GM13976 (cell line): Measurements from ENCODE around the gene C16orf89.

ENCODE experiments used
- DNase-seq: peaks from one replicate; pipeline ENCODE4 v3.0.0; 2012; ENCODE audit warnings: low spot score
- CTCF ChIP-seq: IDR thresholded peaks from 2 replicates; pipeline ENCODE4 v1.5.1; 2012; ENCODE audit warnings: borderline replicate concordance, mild to moderate bottlenecking; ENCODE audit not compliant: insufficient read depth; ENCODE audit errors: extremely low read depth, missing control alignments, control extremely low read depth
- in situ Hi-C: fragments of 300-500 bp; cut with MboI; formaldehyde crosslinking; loops from one replicate; pipeline ENCODE4 v1.12.0; 2022; ENCODE audit warnings: low sequenced_read_pairs, mixed read lengths, inconsistent platforms; ENCODE audit not compliant: unreplicated experiment

Gene C16orf89

GRCh38 chr16:5062790-5063765 lies 2.7 kb downstream of the C16orf89 start:
- in situ Hi-C loops, result no loop called here
- DNase-seq, result no peak
- no peak for TF ChIP-seq CTCF

GRCh38 chr16:5062051-5062450 lies 3.7 kb downstream of the C16orf89 start:
- in situ Hi-C loops, result no loop called here
- DNase-seq, result peak; percentile 75
- no peak for TF ChIP-seq CTCF

GRCh38 chr16:5060073-5060641 lies 5.6 kb downstream of the C16orf89 start:
- TF ChIP-seq CTCF, result no peak
- no peak for DNase-seq
- in situ Hi-C loops, result no loop called here

- in situ Hi-C loops, result no loop called here
- no peak for DNase-seq
- no peak for TF ChIP-seq CTCF
Observed at GRCh38 chr16:5059386-5060072, 6.2 kb downstream of the C16orf89 start.

GRCh38 chr16:5058476-5058875 lies 7.3 kb downstream of the C16orf89 start:
- no peak for TF ChIP-seq CTCF
- no peak for DNase-seq
- in situ Hi-C loops, result no loop called here

GRCh38 chr16:5056352-5056751 lies 9.4 kb downstream of the C16orf89 start:
- DNase-seq, result peak; percentile 78
- in situ Hi-C loops, result no loop called here
- TF ChIP-seq CTCF, result peak; percentile 50
